Fibroblast of lung (primary cell): ENCODE data around the gene AKT1. TPM values are rescaled to one million over a fixed set of nuclear protein-coding genes. Genes with fewer than 3 reads are reported as not detected.
"Not testable (repeated sequence)": the region's sequence is repeated elsewhere in the genome, so short reads cannot be mapped to it uniquely, and the experiment has no call there.

Experiments used
- DNase-seq, 2 donors: peaks; one replicate each; pipeline versions ENCODE4 v3.0.0 to v3.0.0-alpha.2; 2010; ENCODE audit warnings: low read depth in 2 of 2
- H2AFZ ChIP-seq: 2 replicates; pipeline ENCODE4 v1.5.1; 2012; ENCODE audit warnings: low read length, control low read depth, inconsistent platforms
- H3K27ac ChIP-seq: 2 replicates; pipeline ENCODE4 v1.5.1; 2011; ENCODE audit warnings: low read length, control low read depth; ENCODE audit not compliant: insufficient read depth
- H3K27me3 ChIP-seq: 2 replicates; pipeline ENCODE4 v1.5.1; 2011; ENCODE audit warnings: mild to moderate bottlenecking, low read length; ENCODE audit not compliant: control insufficient read depth, insufficient read depth
- H3K36me3 ChIP-seq: 2 replicates; pipeline ENCODE4 v1.5.1; 2011; ENCODE audit warnings: low read length; ENCODE audit not compliant: control insufficient read depth, insufficient read depth
- H3K4me1 ChIP-seq: 2 replicates; pipeline ENCODE4 v1.5.1; 2011; ENCODE audit warnings: low read length; ENCODE audit not compliant: control insufficient read depth, insufficient read depth; ENCODE audit errors: extremely low read depth
- H3K4me2 ChIP-seq: 2 replicates; pipeline ENCODE4 v1.5.1; 2011; ENCODE audit warnings: low read length, control low read depth; ENCODE audit not compliant: insufficient read depth; ENCODE audit errors: extremely low read depth
- H3K4me3 ChIP-seq, 4 experiments: fragments of 200-600 bp in 1 of 4; sonication (generic) in 1 of 4; replicated peaks in 1 of 4; 2 replicates each; pipeline ENCODE4 v1.5.1; 2011 to 2016; ENCODE audit warnings: low read length in 4 of 4, low read depth in 3 of 4, mild to moderate bottlenecking in 3 of 4, control low read depth in 2 of 4, inconsistent platforms in 1 of 4, mixed read lengths in 1 of 4; ENCODE audit not compliant: insufficient read depth in 1 of 4; ENCODE audit errors: control extremely low read depth in 1 of 4
- H3K79me2 ChIP-seq: 2 replicates; pipeline ENCODE4 v1.5.1; 2012; ENCODE audit warnings: mild to moderate bottlenecking, low read length, inconsistent platforms; ENCODE audit not compliant: control insufficient read depth, insufficient read depth
- H3K9ac ChIP-seq: 2 replicates; pipeline ENCODE4 v1.5.1; 2011; ENCODE audit warnings: mild to moderate bottlenecking, low read length, control low read depth; ENCODE audit not compliant: insufficient read depth
- H3K9me3 ChIP-seq: 2 replicates; pipeline ENCODE4 v1.5.1; 2012; ENCODE audit warnings: low read depth, low read length; ENCODE audit not compliant: control insufficient read depth, insufficient read depth
- H4K20me1 ChIP-seq: 2 replicates; pipeline ENCODE4 v1.5.1; 2011; ENCODE audit warnings: low read length; ENCODE audit not compliant: control insufficient read depth, insufficient read depth; ENCODE audit errors: extremely low read depth
- CTCF ChIP-seq, 2 donors: IDR thresholded peaks in 1 of 2; conservative IDR thresholded peaks in 1 of 2; 1 replicate in 1 of 2; 2 replicates in 1 of 2; pipeline ENCODE4 v1.5.1; 2011 to 2012; ENCODE audit warnings: low read length in 2 of 2, control low read depth in 1 of 2, inconsistent platforms in 1 of 2, low read depth in 1 of 2, mild to moderate bottlenecking in 1 of 2
- EZH2 ChIP-seq: IDR thresholded peaks from 2 replicates; pipeline ENCODE4 v1.5.1; 2012; ENCODE audit warnings: low read length, control low read depth, mild to moderate bottlenecking; ENCODE audit errors: missing control alignments
- polyA plus RNA-seq, 2 donors: library from polyadenylated mRNA; depleted of rRNA in 1 of 2; stranded (reverse) in 1 of 2; unstranded in 1 of 2; fragments of >200 nt; gene quantifications; 2 replicates each; pipeline ENCODE4 v1.2.1, GENCODE V29; 2011 to 2012; ENCODE audit warnings: missing spikeins in 1 of 2
- total RNA-seq: library from RNA; depleted of rRNA; stranded (reverse); fragments of >200 nt; gene quantifications from 2 replicates; pipeline ENCODE4 v1.2.1, GENCODE V29; 2014

The AKT1 gene
- total and polyA plus RNA-seq, 2 donors (not counting 1 experiment from before 2014, with no cell fraction given): 83.2 to 127 TPM

DNA sequence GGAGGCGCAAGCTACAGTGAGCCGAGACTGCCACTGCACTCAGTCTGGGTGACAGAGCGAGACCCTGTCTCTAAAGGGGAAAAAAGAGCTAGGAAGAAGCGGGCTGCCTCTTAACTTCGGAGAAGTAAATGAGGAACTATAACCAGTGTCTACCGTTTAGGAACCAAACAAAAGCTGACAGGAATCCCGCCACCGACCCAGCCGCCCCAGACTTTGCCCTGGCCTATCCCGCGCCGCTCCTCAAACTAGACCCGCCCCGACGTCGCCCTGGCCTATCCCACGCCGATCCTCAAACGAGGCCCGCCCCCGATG lies 43.2 kb downstream of the AKT1 start:
- H3K9me3 ChIP-seq: no peaks in the 10 kb centered on the region
- H3K4me1 ChIP-seq: peaks cover 23% of the 10 kb centered on the region
- H3K27me3 ChIP-seq: no peaks in the 10 kb centered on the region
- DNase-seq: no peak
- peak overlapping the region; percentile 48 to 88 (median 63) for H3K4me3 ChIP-seq
- TF ChIP-seq EZH2 (no peak), CTCF (conservative IDR thresholded peaks at IDR 0.05 in 1 of 2, IDR thresholded peaks at IDR 0.05 in 1 of 2; ENCODE audit: low read depth in 1 of 2, low read length in 2 of 2) (no peak)
- peak overlapping the region; percentile 93 for H3K4me2 ChIP-seq
- H2AFZ ChIP-seq: peak overlapping the region; percentile 93
- peaks cover 11% of the 10 kb centered on the region for H3K36me3 ChIP-seq
- H4K20me1 ChIP-seq: no peaks in the 10 kb centered on the region
- peaks cover 40% of the 10 kb centered on the region for H3K79me2 ChIP-seq
- peak overlapping the region; percentile 67 for H3K27ac ChIP-seq
- peak overlapping the region; percentile 69 for H3K9ac ChIP-seq

GRCh38 chr14:104751539-104752422 lies 43.8 kb downstream of the AKT1 start:
- Histone ChIP-seq H3K9ac (peak overlapping the region; percentile 69), H2AFZ (peak overlapping the region; percentile 93), H3K27ac (peak overlapping the region; percentile 67), H3K4me2 (peak overlapping the region; percentile 93), H3K79me2 (peaks cover 37% of the 10 kb centered on the region), H3K4me3 (peak overlapping the region; percentile 48 to 88 (median 63)), H3K9me3 (no peaks in the 10 kb centered on the region), H3K4me1 (peaks cover 26% of the 10 kb centered on the region), H3K27me3 (no peaks in the 10 kb centered on the region), H3K36me3 (peaks cover 10% of the 10 kb centered on the region), H4K20me1 (no peaks in the 10 kb centered on the region)
- TF ChIP-seq CTCF (conservative IDR thresholded peaks at IDR 0.05 in 1 of 2, IDR thresholded peaks at IDR 0.05 in 1 of 2; ENCODE audit: low read depth in 1 of 2, low read length in 2 of 2) (no peak), EZH2 (no peak)
- DNase-seq: no peak

DNA sequence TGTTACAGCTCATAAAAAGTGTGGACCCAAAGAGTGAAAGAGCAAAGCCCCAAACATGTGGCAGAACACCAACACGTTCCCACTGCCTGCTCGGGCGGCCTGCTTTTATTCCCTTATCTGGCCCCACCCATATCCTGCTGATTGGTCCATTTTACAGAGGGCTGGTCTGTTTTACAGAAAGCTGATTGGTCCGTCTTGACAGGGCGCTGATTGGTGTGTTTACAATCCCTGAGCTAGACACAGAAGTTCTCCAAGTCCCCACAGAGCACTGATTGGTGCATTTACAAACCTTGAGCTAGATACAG lies 44.8 kb downstream of the AKT1 start:
- H4K20me1 ChIP-seq, H3K27me3 ChIP-seq, H3K27ac ChIP-seq, H2AFZ ChIP-seq, H3K9ac ChIP-seq, H3K4me3 ChIP-seq, H3K4me2 ChIP-seq, DNase-seq, H3K9me3 ChIP-seq, H3K36me3 ChIP-seq: not testable (repeated sequence)
- H3K79me2 ChIP-seq: peaks cover 27% of the 10 kb centered on the region
- H3K4me1 ChIP-seq: peaks cover 31% of the 10 kb centered on the region
